Gastrocnemius medialis (tissue), 4 donors: ENCODE data around the gene MARCO. TPM values are rescaled to one million over a fixed set of nuclear protein-coding genes. Genes with fewer than 3 reads are reported as not detected.

Experiments used
- ATAC-seq, 2 donors: fragments of 150-250 bp; one replicate each; pipeline ENCODE4 v1.9.1; 2016
- DNase-seq, 2 donors: peaks; one replicate each; pipeline ENCODE4 v3.0.0-alpha.2; 2019
- H3K27ac ChIP-seq, 4 donors: fragments of 200-600 bp; sonication (generic); 1 replicate in 1 of 4; 2 replicates in 3 of 4; pipeline ENCODE4 v1.5.1; 2016 to 2018; ENCODE audit warnings: mild to moderate bottlenecking in 2 of 4, moderate library complexity in 1 of 4
- H3K27me3 ChIP-seq, 3 donors: fragments of 200-600 bp; sonication (generic) in 2 of 3; 1 replicate in 1 of 3; 2 replicates in 2 of 3; pipeline versions ENCODE4 v1.5.1 to v1.6.0; 2016 to 2019; ENCODE audit warnings: mild to moderate bottlenecking in 1 of 3, moderate library complexity in 1 of 3
- H3K36me3 ChIP-seq, 2 donors: fragments of 200-600 bp; sonication (generic) in 1 of 2; one replicate each; pipeline ENCODE4 v1.5.1; 2017 to 2018
- H3K4me1 ChIP-seq, 2 donors: fragments of 200-600 bp; sonication (generic) in 1 of 2; one replicate each; pipeline ENCODE4 v1.5.1; 2016 to 2017; ENCODE audit warnings: mild to moderate bottlenecking in 2 of 2
- H3K4me3 ChIP-seq, 4 donors: fragments of 200-600 bp; sonication (generic) in 3 of 4; 1 replicate in 1 of 4; 2 replicates in 3 of 4; pipeline ENCODE4 v1.5.1; 2016 to 2019; ENCODE audit warnings: mild to moderate bottlenecking in 2 of 4
- H3K9me3 ChIP-seq, 3 donors: fragments of 200-600 bp; sonication (generic) in 2 of 3; 1 replicate in 1 of 3; 2 replicates in 2 of 3; pipeline ENCODE4 v1.5.1; 2016 to 2019
- CTCF ChIP-seq, 5 experiments: fragments of 450-650 bp in 3 of 5; fragments of 200-600 bp in 2 of 5; sonication (generic) in 2 of 5; IDR thresholded peaks in 4 of 5; conservative IDR thresholded peaks in 1 of 5; 1 replicate in 4 of 5; 2 replicates in 1 of 5; pipeline ENCODE4 v1.5.1; 2016 to 2019; ENCODE audit warnings: antibody characterized with exemption in 5 of 5, mild to moderate bottlenecking in 3 of 5, moderate library complexity in 3 of 5
- POLR2A ChIP-seq, 2 donors: fragments of 450-650 bp; IDR thresholded peaks; one replicate each; pipeline ENCODE4 v1.6.1; 2017; ENCODE audit warnings: antibody characterized with exemption in 2 of 2, mild to moderate bottlenecking in 2 of 2, moderate library complexity in 2 of 2
- in situ Hi-C, 4 donors: fragments of 200-750 bp; cut with MboI; loops; one replicate each; pipeline versions ENCODE4 v1.15.0 to v1.8.0; 2017; ENCODE audit warnings: low sequenced_read_pairs in 4 of 4
- intact Hi-C: fragments of 100-400 bp; cut with DNase I; formaldehyde crosslinking; loops from one replicate; pipeline ENCODE4 v1.15.1; 2023; ENCODE audit warnings: low total_unique reads
- total RNA-seq, 4 donors: library from RNA; depleted of rRNA; stranded (reverse); fragments of >200 nt; gene quantifications; one replicate each; pipeline versions ENCODE4 v1.1.0 to v1.2.3, GENCODE V29; 2016

Gene MARCO
- total RNA-seq, 4 donors from 2014 or later = 0.66 to 5.9 (median 2.6) TPM

- H3K4me3 ChIP-seq = no peak overlapping the region
- TF ChIP-seq CTCF (IDR thresholded peaks at IDR 0.05 in 4 of 5, conservative IDR thresholded peaks at IDR 0.05 in 1 of 5) (no peak), POLR2A (IDR thresholded peaks at IDR 0.05) (no peak)
- H3K4me1 ChIP-seq = no peaks in the 10 kb centered on the region
- in situ Hi-C loops = no loop called here
- H3K27me3 ChIP-seq = peaks cover 0 to 2% (median 0%) of the 10 kb centered on the region in 3 donors
- no peak overlapping the region for H3K27ac ChIP-seq
- no peaks in the 10 kb centered on the region for H3K36me3 ChIP-seq
- no peak for ATAC-seq
- H3K9me3 ChIP-seq = no peaks in the 10 kb centered on the region
- intact Hi-C loops = no loop called here
- DNase-seq = no peak
These were observed 40.0 kb downstream of the MARCO start for GRCh38 chr2:118982039-118982438.

DNA sequence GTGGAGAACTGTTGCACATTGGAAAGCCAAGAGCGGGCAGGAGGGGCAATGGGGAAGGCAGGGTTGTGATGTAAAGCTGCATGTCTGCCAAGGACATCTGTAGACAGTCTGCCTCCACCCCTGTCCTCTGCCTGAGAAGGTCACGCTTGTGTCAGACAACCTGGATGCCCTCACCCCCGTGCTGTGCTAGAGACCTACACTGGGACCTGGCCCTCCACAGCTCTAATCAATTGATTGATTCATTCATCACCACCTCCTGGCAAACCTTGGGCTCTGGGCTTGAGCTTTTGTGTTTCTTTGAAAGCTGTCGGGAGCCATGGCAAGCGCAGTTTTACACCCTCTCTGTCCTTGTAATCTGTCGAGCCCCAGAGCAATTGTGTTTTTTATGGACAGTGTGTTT, 41.1 kb downstream of the MARCO start:
- in situ Hi-C loops = no loop called here
- Histone ChIP-seq H3K36me3 (no peaks in the 10 kb centered on the region), H3K4me3 (no peak overlapping the region), H3K4me1 (no peaks in the 10 kb centered on the region), H3K27me3 (peaks cover 0 to 2% (median 0%) of the 10 kb centered on the region in 3 donors), H3K9me3 (no peaks in the 10 kb centered on the region), H3K27ac (no peak overlapping the region)
- ATAC-seq (no peak), DNase-seq (no peak)
- intact Hi-C loops = no loop called here
- TF ChIP-seq CTCF (IDR thresholded peaks at IDR 0.05 in 4 of 5, conservative IDR thresholded peaks at IDR 0.05 in 1 of 5) (no peak), POLR2A (IDR thresholded peaks at IDR 0.05) (no peak)

- no peaks in the 10 kb centered on the region for H3K36me3 ChIP-seq
- H3K9me3 ChIP-seq = no peaks in the 10 kb centered on the region
- intact Hi-C loops = no loop called here
- peaks cover 0 to 2% (median 0%) of the 10 kb centered on the region in 3 donors for H3K27me3 ChIP-seq
- no peak for TF ChIP-seq POLR2A (IDR thresholded peaks at IDR 0.05)
- TF ChIP-seq CTCF (IDR thresholded peaks at IDR 0.05 in 4 of 5, conservative IDR thresholded peaks at IDR 0.05 in 1 of 5) = no peak
- ATAC-seq (no peak), DNase-seq (no peak)
- H3K4me1 ChIP-seq = no peaks in the 10 kb centered on the region
- in situ Hi-C loops = no loop called here
- H3K4me3 ChIP-seq = no peak overlapping the region
- no peak overlapping the region for H3K27ac ChIP-seq
These were observed 41.9 kb downstream of the MARCO start for GRCh38 chr2:118983915-118984314.

GRCh38 chr2:118986738-118987137, 44.7 kb downstream of the MARCO start:
- no peak for TF ChIP-seq POLR2A (IDR thresholded peaks at IDR 0.05)
- TF ChIP-seq CTCF (IDR thresholded peaks at IDR 0.05 in 4 of 5, conservative IDR thresholded peaks at IDR 0.05 in 1 of 5) = no peak
- H3K4me3 ChIP-seq = no peak overlapping the region
- intact Hi-C loops = no loop called here
- H3K27me3 ChIP-seq = peaks cover 0 to 2% (median 0%) of the 10 kb centered on the region in 3 donors
- DNase-seq = no peak
- H3K9me3 ChIP-seq = no peaks in the 10 kb centered on the region
- H3K4me1 ChIP-seq = no peaks in the 10 kb centered on the region
- in situ Hi-C loops = no loop called here
- H3K27ac ChIP-seq = no peak overlapping the region
- H3K36me3 ChIP-seq = no peaks in the 10 kb centered on the region
- ATAC-seq = no peak

DNA sequence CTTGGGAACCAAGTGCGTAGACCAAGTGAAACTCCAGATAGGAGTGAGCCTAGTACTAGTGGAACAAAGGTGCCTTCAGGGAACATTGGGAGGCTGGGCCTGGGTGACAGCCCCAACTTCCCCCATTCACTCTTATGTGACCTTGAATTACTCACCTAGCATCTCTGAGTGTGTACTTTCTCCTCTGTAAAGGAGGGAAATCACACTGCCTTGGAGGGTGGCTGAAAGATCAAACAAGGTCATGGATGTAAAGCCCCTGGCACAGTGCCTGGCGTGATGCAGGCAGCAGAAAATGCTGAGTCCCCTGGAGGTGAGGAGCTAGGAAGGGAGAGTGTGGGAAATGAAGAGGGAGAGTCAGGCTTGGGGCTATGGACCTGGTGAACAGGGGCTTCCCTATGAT, 45.9 kb downstream of the MARCO start:
- DNase-seq (no peak), ATAC-seq (no peak)
- TF ChIP-seq CTCF (IDR thresholded peaks at IDR 0.05 in 4 of 5, conservative IDR thresholded peaks at IDR 0.05 in 1 of 5) (no peak), POLR2A (IDR thresholded peaks at IDR 0.05) (no peak)
- Histone ChIP-seq H3K4me1 (no peaks in the 10 kb centered on the region), H3K36me3 (no peaks in the 10 kb centered on the region), H3K4me3 (no peak overlapping the region), H3K27ac (no peak overlapping the region), H3K27me3 (peaks cover 0 to 2% (median 0%) of the 10 kb centered on the region in 3 donors), H3K9me3 (no peaks in the 10 kb centered on the region)
- intact Hi-C loops = no loop called here
- in situ Hi-C loops = no loop called here
